ENCODE results near the gene RAB19. TPM values are rescaled to one million over a fixed set of nuclear protein-coding genes. Genes with fewer than 3 reads are reported as not detected.

RAB19 gene
- total RNA-seq, 1 donor from 2014 or later, result 10.2 TPM

DNA sequence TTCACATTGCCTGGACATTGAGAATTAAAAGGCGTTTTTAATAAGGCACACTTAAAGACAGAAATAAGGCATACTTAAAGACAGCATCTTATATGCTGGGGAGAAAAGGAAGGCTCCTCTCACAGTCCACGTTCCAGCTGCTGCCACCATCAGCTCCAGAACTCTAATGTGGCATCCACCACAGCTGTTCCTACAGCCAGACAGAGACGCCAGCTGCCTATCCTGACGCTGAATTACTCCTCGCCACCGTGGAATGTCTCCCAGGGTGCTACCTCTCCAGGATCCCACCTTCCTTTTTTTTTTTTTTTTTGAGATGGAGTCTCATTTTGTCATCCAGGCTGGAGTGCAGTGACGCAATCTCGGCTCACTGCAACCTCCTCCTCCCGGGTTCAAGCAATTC is 36.3 kb upstream of the RAB19 start:
- H3K36me3 ChIP-seq (ENCODE audit: control insufficient read depth, insufficient read depth, low read length), result no peaks in the 10 kb centered on the region
- no peaks in the 10 kb centered on the region for H3K27me3 ChIP-seq (ENCODE audit: control insufficient read depth, insufficient read depth, low read length)
- DNase-seq (ENCODE audit: low read depth), result no peak
- no peak overlapping the region for H3K4me3 ChIP-seq (ENCODE audit: low read depth, low read length)
- TF ChIP-seq, protein P1, sequence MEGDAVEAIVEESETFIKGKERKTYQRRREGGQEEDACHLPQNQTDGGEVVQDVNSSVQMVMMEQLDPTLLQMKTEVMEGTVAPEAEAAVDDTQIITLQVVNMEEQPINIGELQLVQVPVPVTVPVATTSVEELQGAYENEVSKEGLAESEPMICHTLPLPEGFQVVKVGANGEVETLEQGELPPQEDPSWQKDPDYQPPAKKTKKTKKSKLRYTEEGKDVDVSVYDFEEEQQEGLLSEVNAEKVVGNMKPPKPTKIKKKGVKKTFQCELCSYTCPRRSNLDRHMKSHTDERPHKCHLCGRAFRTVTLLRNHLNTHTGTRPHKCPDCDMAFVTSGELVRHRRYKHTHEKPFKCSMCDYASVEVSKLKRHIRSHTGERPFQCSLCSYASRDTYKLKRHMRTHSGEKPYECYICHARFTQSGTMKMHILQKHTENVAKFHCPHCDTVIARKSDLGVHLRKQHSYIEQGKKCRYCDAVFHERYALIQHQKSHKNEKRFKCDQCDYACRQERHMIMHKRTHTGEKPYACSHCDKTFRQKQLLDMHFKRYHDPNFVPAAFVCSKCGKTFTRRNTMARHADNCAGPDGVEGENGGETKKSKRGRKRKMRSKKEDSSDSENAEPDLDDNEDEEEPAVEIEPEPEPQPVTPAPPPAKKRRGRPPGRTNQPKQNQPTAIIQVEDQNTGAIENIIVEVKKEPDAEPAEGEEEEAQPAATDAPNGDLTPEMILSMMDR (IDR thresholded peaks at IDR 0.05; ENCODE audit: insufficient read depth, low read length, poor library complexity, severe bottlenecking), result no peak

- no peak overlapping the region for H3K4me3 ChIP-seq (ENCODE audit: low read depth, low read length)
- no peaks in the 10 kb centered on the region for H3K27me3 ChIP-seq (ENCODE audit: control insufficient read depth, insufficient read depth, low read length)
- TF ChIP-seq, protein P1 (IDR thresholded peaks at IDR 0.05; ENCODE audit: insufficient read depth, low read length, poor library complexity, severe bottlenecking), result no peak
- DNase-seq (ENCODE audit: low read depth), result no peak
- no peaks in the 10 kb centered on the region for H3K36me3 ChIP-seq (ENCODE audit: control insufficient read depth, insufficient read depth, low read length)
Observed at GRCh38 chr7:140369294-140369693, 34.6 kb upstream of the RAB19 start.

DNA sequence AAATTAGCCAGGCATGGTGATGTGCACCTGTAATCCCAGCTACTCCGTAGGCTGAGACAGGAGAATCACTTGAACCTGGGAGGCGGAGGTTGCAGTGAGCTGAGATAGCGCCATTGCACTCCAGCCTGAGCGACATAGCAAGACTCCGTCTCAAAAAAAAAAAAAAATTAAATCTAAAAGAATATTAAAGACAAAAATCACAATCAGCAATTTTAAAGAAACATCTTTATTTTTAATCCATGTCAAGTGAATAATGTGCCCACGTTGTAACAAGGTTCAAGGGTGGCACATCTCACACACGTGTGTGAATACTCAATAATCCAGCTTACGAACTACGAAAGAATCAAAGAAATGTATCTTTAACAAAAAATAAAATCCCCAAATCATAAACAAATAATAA is 28.5 kb upstream of the RAB19 start:
- no peaks in the 10 kb centered on the region for H3K36me3 ChIP-seq (ENCODE audit: control insufficient read depth, insufficient read depth, low read length)
- TF ChIP-seq, protein P1 (IDR thresholded peaks at IDR 0.05; ENCODE audit: insufficient read depth, low read length, poor library complexity, severe bottlenecking), result no peak
- H3K4me3 ChIP-seq (ENCODE audit: low read depth, low read length), result no peak overlapping the region
- H3K27me3 ChIP-seq (ENCODE audit: control insufficient read depth, insufficient read depth, low read length), result no peaks in the 10 kb centered on the region
- DNase-seq (ENCODE audit: low read depth), result no peak

- TF ChIP-seq, protein P1 (IDR thresholded peaks at IDR 0.05; ENCODE audit: insufficient read depth, low read length, poor library complexity, severe bottlenecking), result no peak
- Histone ChIP-seq H3K27me3 (ENCODE audit: control insufficient read depth, insufficient read depth, low read length) (no peaks in the 10 kb centered on the region), H3K36me3 (ENCODE audit: control insufficient read depth, insufficient read depth, low read length) (no peaks in the 10 kb centered on the region), H3K4me3 (ENCODE audit: low read depth, low read length) (no peak overlapping the region)
- DNase-seq (ENCODE audit: low read depth), result no peak
Observed at GRCh38 chr7:140375892-140376730, 27.7 kb upstream of the RAB19 start.

DNA sequence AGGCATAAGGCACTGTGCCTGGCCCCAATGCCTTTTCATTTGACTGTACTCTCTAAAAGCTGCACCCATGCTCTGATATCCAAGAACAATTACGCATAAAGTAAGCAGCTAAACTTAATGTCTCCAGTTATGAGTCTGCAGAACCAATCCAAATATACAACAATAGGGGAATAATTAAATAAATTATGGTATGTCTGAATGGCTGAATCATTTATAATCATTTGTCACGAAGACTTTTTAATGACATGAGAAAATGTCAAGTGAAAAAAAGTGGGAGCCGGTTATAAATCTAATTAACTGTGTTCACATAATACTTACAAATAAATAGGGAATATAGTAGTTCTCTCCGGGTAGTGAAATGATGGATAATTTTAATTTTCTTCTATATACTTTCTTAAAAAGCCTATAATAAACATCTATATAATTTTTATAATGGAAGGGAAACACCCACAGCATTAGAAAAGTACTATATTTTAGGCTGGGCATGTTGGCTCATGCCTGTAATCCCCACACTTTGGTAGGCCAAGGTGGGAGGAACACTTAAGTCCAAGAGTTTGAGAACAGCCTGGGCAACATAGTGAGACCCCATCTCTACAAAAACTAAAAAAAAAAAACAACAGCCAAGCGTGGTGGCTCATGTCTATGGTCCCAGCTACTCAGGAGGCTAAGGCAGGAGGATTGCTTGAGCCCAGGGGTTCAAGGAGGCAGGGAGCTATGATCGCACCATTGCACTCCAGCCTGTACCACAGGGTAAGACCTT is 19.7 kb upstream of the RAB19 start:
- no peaks in the 10 kb centered on the region for H3K27me3 ChIP-seq (ENCODE audit: control insufficient read depth, insufficient read depth, low read length)
- no peak for DNase-seq (ENCODE audit: low read depth)
- no peak overlapping the region for H3K4me3 ChIP-seq (ENCODE audit: low read depth, low read length)
- H3K36me3 ChIP-seq (ENCODE audit: control insufficient read depth, insufficient read depth, low read length), result no peaks in the 10 kb centered on the region
- TF ChIP-seq, protein P1 (IDR thresholded peaks at IDR 0.05; ENCODE audit: insufficient read depth, low read length, poor library complexity, severe bottlenecking), result no peak

All from kidney epithelial cell (primary cell).